CD14-positive monocyte (primary cell): ENCODE measurements around the gene TMEM120B. TPM values are rescaled to one million over a fixed set of nuclear protein-coding genes. Genes with fewer than 3 reads are reported as not detected.

ENCODE experiments used
- DNase-seq, 3 donors: peaks; one replicate each; pipeline ENCODE4 v3.0.0-alpha.2; 2011 to 2022
- H2AFZ ChIP-seq: 2 replicates; pipeline ENCODE4 v1.6.0; 2012; ENCODE audit warnings: mild to moderate bottlenecking, low read depth, low read length, inconsistent platforms; ENCODE audit not compliant: insufficient read depth, poor library complexity, severe bottlenecking
- H3K27ac ChIP-seq, 2 donors: 1 replicate in 1 of 2; 2 replicates in 1 of 2; pipeline ENCODE4 v1.5.1; 2012 to 2013; ENCODE audit warnings: low read length in 2 of 2, control low read depth in 1 of 2, inconsistent platforms in 1 of 2, low read depth in 1 of 2, mild to moderate bottlenecking in 1 of 2
- H3K27me3 ChIP-seq, 2 donors: one replicate each; pipeline versions ENCODE4 v1.6.0 to v1.6.1; 2011 to 2013; ENCODE audit warnings: low read length in 2 of 2; ENCODE audit not compliant: control insufficient read depth in 2 of 2, insufficient read depth in 2 of 2
- H3K36me3 ChIP-seq, 2 donors: replicated peaks in 1 of 2; 1 replicate in 1 of 2; 2 replicates in 1 of 2; pipeline versions ENCODE4 v1.5.1 to v1.6.1; 2012 to 2013; ENCODE audit warnings: low read length in 2 of 2, control low read depth in 1 of 2, inconsistent platforms in 1 of 2, mild to moderate bottlenecking in 1 of 2; ENCODE audit not compliant: insufficient read depth in 2 of 2, control insufficient read depth in 1 of 2
- H3K4me1 ChIP-seq, 2 donors: 1 replicate in 1 of 2; 2 replicates in 1 of 2; pipeline versions ENCODE4 v1.5.1 to v1.6.1; 2012 to 2013; ENCODE audit warnings: low read length in 2 of 2, control low read depth in 1 of 2, inconsistent platforms in 1 of 2, mild to moderate bottlenecking in 1 of 2, moderate library complexity in 1 of 2; ENCODE audit not compliant: insufficient read depth in 2 of 2, control insufficient read depth in 1 of 2
- H3K4me2 ChIP-seq: replicated peaks from 2 replicates; pipeline ENCODE3; 2012; ENCODE audit warnings: low read length, moderate library complexity, mild to moderate bottlenecking; ENCODE audit not compliant: poor library complexity, severe bottlenecking; ENCODE audit errors: extremely low read depth
- H3K4me3 ChIP-seq, 3 experiments: fragments of 200-600 bp in 1 of 3; sonication (generic) in 1 of 3; replicated peaks in 1 of 3; 1 replicate in 2 of 3; 2 replicates in 1 of 3; pipeline ENCODE4 v1.5.1; 2011 to 2013; ENCODE audit warnings: low read length in 3 of 3, mild to moderate bottlenecking in 3 of 3, control low read depth in 2 of 3, low read depth in 2 of 3, inconsistent platforms in 1 of 3, moderate library complexity in 1 of 3
- H3K79me2 ChIP-seq: 2 replicates; pipeline ENCODE4 v1.6.0; 2012; ENCODE audit warnings: mild to moderate bottlenecking, control low read depth, inconsistent platforms, low read length, moderate library complexity; ENCODE audit not compliant: insufficient read depth
- H3K9ac ChIP-seq: 2 replicates; pipeline ENCODE4 v1.6.0; 2017; ENCODE audit warnings: low read length, mild to moderate bottlenecking; ENCODE audit not compliant: insufficient read depth, poor library complexity, severe bottlenecking
- H3K9me3 ChIP-seq, 2 donors: replicated peaks in 1 of 2; 1 replicate in 1 of 2; 2 replicates in 1 of 2; pipeline versions ENCODE4 v1.5.1 to v1.6.1; 2012 to 2013; ENCODE audit warnings: low read length in 2 of 2, control low read depth in 1 of 2; ENCODE audit not compliant: control insufficient read depth in 1 of 2, insufficient read depth in 1 of 2
- H4K20me1 ChIP-seq: 2 replicates; pipeline ENCODE4 v1.6.0; 2012; ENCODE audit warnings: mild to moderate bottlenecking, low read length, control low read depth, moderate library complexity; ENCODE audit not compliant: insufficient read depth
- H3K27ac Mint-ChIP-seq, 7 donors: one replicate each; pipeline ENCODE4 v1.8.0; 2020; ENCODE audit warnings: mild to moderate bottlenecking in 7 of 7, mixed read lengths in 7 of 7, moderate library complexity in 6 of 7, inconsistent platforms in 2 of 7
- H3K27me3 Mint-ChIP-seq, 3 donors: one replicate each; pipeline ENCODE4 v1.8.0; 2021 to 2022; ENCODE audit warnings: low read depth in 3 of 3, mild to moderate bottlenecking in 3 of 3, mixed read lengths in 3 of 3, moderate library complexity in 3 of 3, inconsistent platforms in 1 of 3
- H3K36me3 Mint-ChIP-seq, 2 donors: one replicate each; pipeline ENCODE4 v1.8.0; 2020; ENCODE audit warnings: mixed read lengths in 2 of 2, inconsistent platforms in 1 of 2, mild to moderate bottlenecking in 1 of 2
- H3K4me1 Mint-ChIP-seq: one replicate; pipeline ENCODE4 v1.8.0; 2020; ENCODE audit warnings: mild to moderate bottlenecking, mixed read lengths
- H3K4me3 Mint-ChIP-seq, 2 donors: one replicate each; pipeline ENCODE4 v1.8.0; 2020; ENCODE audit warnings: mild to moderate bottlenecking in 2 of 2, mixed read lengths in 2 of 2, moderate library complexity in 1 of 2
- H3K9me3 Mint-ChIP-seq, 7 donors: one replicate each; pipeline ENCODE4 v1.8.0; 2020 to 2022; ENCODE audit warnings: mixed read lengths in 7 of 7, mild to moderate bottlenecking in 6 of 7, moderate library complexity in 6 of 7, inconsistent platforms in 2 of 7
- CTCF ChIP-seq: fragments of 200-600 bp; IDR thresholded peaks from one replicate; pipeline ENCODE4 v1.8.0; 2022; ENCODE audit warnings: antibody characterized with exemption, mild to moderate bottlenecking
- WGBS: methylation state at CpG from one replicate; pipeline ENCODE4 v1.1.5; 2013; ENCODE audit warnings: missing lambda C conversion rate; ENCODE audit not compliant: insufficient coverage; 5-methylcytosine and 5-hydroxymethylcytosine counted together
- intact Hi-C, 2 donors: fragments of 100-400 bp; cut with micrococcal nuclease; formaldehyde crosslinking; loops; one replicate each; pipeline versions ENCODE4 v1.15.0 to v1.15.1; 2023
- polyA plus RNA-seq, 3 donors: library from polyadenylated mRNA; depleted of rRNA in 1 of 3; unstranded in 2 of 3; stranded (reverse) in 1 of 3; fragments of 300-500 nt in 2 of 3; fragments of >200 nt in 1 of 3; fragmentation: Illumina TruSeq in 2 of 3; gene quantifications; 1 replicate in 2 of 3; 2 replicates in 1 of 3; pipeline ENCODE4 v1.2.3, GENCODE V29; 2012 to 2021

Gene TMEM120B
- polyA plus RNA-seq, 3 donors: 0.65 to 2.4 (median 1.1) TPM

- Mint-ChIP-seq H3K27me3 (peaks cover 0 to 2% (median 0%) of the 10 kb centered on the region in 3 donors), H3K36me3 (peaks cover 56 to 70% of the 10 kb centered on the region in 2 donors), H3K4me1 (peaks cover 42% of the 10 kb centered on the region), H3K9me3 (peaks cover 0 to 2% (median 0%) of the 10 kb centered on the region in 7 donors), H3K27ac (peak overlapping the region; percentile 75 to 94 (median 87)), H3K4me3 (peak overlapping the region; percentile 79 to 90)
- Histone ChIP-seq H3K4me1 (peaks cover 38 to 46% of the 10 kb centered on the region in 2 donors), H3K79me2 (peaks cover 95% of the 10 kb centered on the region), H3K36me3 (peaks cover 67 to 70% of the 10 kb centered on the region in 2 donors), H3K9me3 (no peaks in the 10 kb centered on the region), H3K4me2 (peak overlapping the region; percentile 100), H3K27ac (peak overlapping the region; percentile 62 to 79), H3K27me3 (no peaks in the 10 kb centered on the region), H3K4me3 (peak overlapping the region in 2 of 3 experiments; percentile 67 to 89), H3K9ac (peak overlapping the region; percentile 60), H2AFZ (no peak overlapping the region), H4K20me1 (peaks cover 98% of the 10 kb centered on the region)
- intact Hi-C loops: loop anchor here (1.0 to 5.0 kb wide), 3 partner anchors 19 to 37 kb away; no protein-coding TSS in a partner anchor
- peak in 2 of 3 donors; percentile 57 to 66 for DNase-seq
- TF ChIP-seq CTCF: no peak
- 36% methylated on average over 12 of the region's 25 CpGs for WGBS
These were observed 100.7 kb downstream of the TMEM120B start for GRCh38 chr12:121812921-121813896.

GRCh38 chr12:121813951-121814350, 101.4 kb downstream of the TMEM120B start:
- no peak for DNase-seq
- no peak overlapping the region for H3K9ac ChIP-seq
- peak overlapping the region in 1 of 3 experiments; percentile 89 for H3K4me3 ChIP-seq
- H3K79me2 ChIP-seq: peaks cover 89% of the 10 kb centered on the region
- intact Hi-C loops: loop anchor here (1.0 to 5.0 kb wide), 2 partner anchors 37 to 38 kb away; no protein-coding TSS in a partner anchor
- no peaks in the 10 kb centered on the region for H3K27me3 ChIP-seq
- no peaks in the 10 kb centered on the region for H3K9me3 ChIP-seq
- TF ChIP-seq CTCF: no peak
- WGBS: 98% methylated on average over 6 of the region's 14 CpGs
- peaks cover 53 to 68% of the 10 kb centered on the region in 2 donors for H3K36me3 Mint-ChIP-seq
- peaks cover 0 to 2% (median 0%) of the 10 kb centered on the region in 3 donors for H3K27me3 Mint-ChIP-seq
- peak overlapping the region in 1 of 2 donors; percentile 79 for H3K27ac ChIP-seq
- peaks cover 38% of the 10 kb centered on the region for H3K4me1 Mint-ChIP-seq
- H3K27ac Mint-ChIP-seq: peak overlapping the region; percentile 64 to 94 (median 87)
- H3K4me3 Mint-ChIP-seq: no peak overlapping the region
- H3K4me1 ChIP-seq: peaks cover 38 to 42% of the 10 kb centered on the region in 2 donors
- peaks cover 93% of the 10 kb centered on the region for H4K20me1 ChIP-seq
- H2AFZ ChIP-seq: no peak overlapping the region
- H3K4me2 ChIP-seq: peak overlapping the region; percentile 100
- H3K36me3 ChIP-seq: peaks cover 60 to 68% of the 10 kb centered on the region in 2 donors
- H3K9me3 Mint-ChIP-seq: peaks cover 0 to 1% (median 0%) of the 10 kb centered on the region in 7 donors
